ENCODE data around the gene NCOA5. TPM values are rescaled to one million over a fixed set of nuclear protein-coding genes. Genes with fewer than 3 reads are reported as not detected.

The NCOA5 gene
- total and polyA plus RNA-seq, 2 experiments from 2014 or later = 8.4 to 22.8 TPM

DNA sequence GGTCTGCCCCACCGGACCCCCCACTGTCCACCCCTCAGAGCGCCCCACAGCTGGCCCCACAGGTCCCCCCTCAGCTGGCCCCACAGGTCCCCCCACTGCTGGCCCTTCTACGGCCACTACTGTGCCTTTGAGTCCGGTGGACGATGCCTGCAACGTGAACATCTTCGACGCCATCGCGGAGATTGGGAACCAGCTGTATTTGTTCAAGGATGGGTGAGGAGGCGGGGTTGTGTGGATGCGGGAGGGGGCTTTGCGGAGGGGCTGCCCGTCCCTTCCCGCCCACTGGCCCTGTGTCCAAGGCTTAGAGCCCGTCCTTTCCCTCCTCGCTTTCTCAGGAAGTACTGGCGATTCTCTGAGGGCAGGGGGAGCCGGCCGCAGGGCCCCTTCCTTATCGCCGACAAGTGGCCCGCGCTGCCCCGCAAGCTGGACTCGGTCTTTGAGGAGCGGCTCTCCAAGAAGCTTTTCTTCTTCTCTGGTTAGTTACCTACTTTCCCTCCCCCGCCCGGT, 76.4 kb downstream of the NCOA5 start:
- H3K9me2 ChIP-seq (ENCODE audit: insufficient read depth) = no peaks in the 10 kb centered on the region
- peaks cover 16% of the 10 kb centered on the region for H3K9me3 Mint-ChIP-seq
- peaks cover 24% of the 10 kb centered on the region for H3K27me3 Mint-ChIP-seq (ENCODE audit: insufficient read depth, low read depth, poor library complexity)
- H3F3A ChIP-seq (replicated peaks; ENCODE audit: low read depth) = peaks cover 9% of the 10 kb centered on the region
- peak overlapping the region; percentile 85 for H3K4me2 ChIP-seq
- peaks cover 31% of the 10 kb centered on the region for H3K4me1 Mint-ChIP-seq
- H3K4me1 ChIP-seq (ENCODE audit: insufficient read depth) = peaks cover 14% of the 10 kb centered on the region
- H3K79me2 ChIP-seq (replicated peaks; ENCODE audit: insufficient read depth) = no peaks in the 10 kb centered on the region
- H3K4me3 Mint-ChIP-seq = peak overlapping the region; percentile 70
- H2AFZ ChIP-seq = peak overlapping the region; percentile 94
- H3K27ac Mint-ChIP-seq = no peak overlapping the region
- DNase-seq (ENCODE audit: low spot score) = no peak
- peaks cover 16% of the 10 kb centered on the region for H3K27me3 ChIP-seq (ENCODE audit: insufficient read depth)
- H3K36me3 Mint-ChIP-seq (ENCODE audit: low read depth) = peaks cover 7% of the 10 kb centered on the region; the same call in 1 of the 3 replicates
- H3K4me3 ChIP-seq = peak overlapping the region; percentile 70
- TF ChIP-seq, protein P1, sequence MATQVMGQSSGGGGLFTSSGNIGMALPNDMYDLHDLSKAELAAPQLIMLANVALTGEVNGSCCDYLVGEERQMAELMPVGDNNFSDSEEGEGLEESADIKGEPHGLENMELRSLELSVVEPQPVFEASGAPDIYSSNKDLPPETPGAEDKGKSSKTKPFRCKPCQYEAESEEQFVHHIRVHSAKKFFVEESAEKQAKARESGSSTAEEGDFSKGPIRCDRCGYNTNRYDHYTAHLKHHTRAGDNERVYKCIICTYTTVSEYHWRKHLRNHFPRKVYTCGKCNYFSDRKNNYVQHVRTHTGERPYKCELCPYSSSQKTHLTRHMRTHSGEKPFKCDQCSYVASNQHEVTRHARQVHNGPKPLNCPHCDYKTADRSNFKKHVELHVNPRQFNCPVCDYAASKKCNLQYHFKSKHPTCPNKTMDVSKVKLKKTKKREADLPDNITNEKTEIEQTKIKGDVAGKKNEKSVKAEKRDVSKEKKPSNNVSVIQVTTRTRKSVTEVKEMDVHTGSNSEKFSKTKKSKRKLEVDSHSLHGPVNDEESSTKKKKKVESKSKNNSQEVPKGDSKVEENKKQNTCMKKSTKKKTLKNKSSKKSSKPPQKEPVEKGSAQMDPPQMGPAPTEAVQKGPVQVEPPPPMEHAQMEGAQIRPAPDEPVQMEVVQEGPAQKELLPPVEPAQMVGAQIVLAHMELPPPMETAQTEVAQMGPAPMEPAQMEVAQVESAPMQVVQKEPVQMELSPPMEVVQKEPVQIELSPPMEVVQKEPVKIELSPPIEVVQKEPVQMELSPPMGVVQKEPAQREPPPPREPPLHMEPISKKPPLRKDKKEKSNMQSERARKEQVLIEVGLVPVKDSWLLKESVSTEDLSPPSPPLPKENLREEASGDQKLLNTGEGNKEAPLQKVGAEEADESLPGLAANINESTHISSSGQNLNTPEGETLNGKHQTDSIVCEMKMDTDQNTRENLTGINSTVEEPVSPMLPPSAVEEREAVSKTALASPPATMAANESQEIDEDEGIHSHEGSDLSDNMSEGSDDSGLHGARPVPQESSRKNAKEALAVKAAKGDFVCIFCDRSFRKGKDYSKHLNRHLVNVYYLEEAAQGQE (IDR thresholded peaks at IDR 0.05; ENCODE audit: unreplicated experiment) = no peak
- no peak for TF ChIP-seq ZNF331 (CRISPR knock-in tag; IDR thresholded peaks at IDR 0.05; ENCODE audit: low read depth)
- no peak for TF ChIP-seq CREB1 (CRISPR knock-in tag; IDR thresholded peaks at IDR 0.05; ENCODE audit: low read depth)
- TF ChIP-seq, protein P2, sequence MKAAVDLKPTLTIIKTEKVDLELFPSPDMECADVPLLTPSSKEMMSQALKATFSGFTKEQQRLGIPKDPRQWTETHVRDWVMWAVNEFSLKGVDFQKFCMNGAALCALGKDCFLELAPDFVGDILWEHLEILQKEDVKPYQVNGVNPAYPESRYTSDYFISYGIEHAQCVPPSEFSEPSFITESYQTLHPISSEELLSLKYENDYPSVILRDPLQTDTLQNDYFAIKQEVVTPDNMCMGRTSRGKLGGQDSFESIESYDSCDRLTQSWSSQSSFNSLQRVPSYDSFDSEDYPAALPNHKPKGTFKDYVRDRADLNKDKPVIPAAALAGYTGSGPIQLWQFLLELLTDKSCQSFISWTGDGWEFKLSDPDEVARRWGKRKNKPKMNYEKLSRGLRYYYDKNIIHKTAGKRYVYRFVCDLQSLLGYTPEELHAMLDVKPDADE (IDR thresholded peaks at IDR 0.05) = no peak
- TF ChIP-seq, protein P3, sequence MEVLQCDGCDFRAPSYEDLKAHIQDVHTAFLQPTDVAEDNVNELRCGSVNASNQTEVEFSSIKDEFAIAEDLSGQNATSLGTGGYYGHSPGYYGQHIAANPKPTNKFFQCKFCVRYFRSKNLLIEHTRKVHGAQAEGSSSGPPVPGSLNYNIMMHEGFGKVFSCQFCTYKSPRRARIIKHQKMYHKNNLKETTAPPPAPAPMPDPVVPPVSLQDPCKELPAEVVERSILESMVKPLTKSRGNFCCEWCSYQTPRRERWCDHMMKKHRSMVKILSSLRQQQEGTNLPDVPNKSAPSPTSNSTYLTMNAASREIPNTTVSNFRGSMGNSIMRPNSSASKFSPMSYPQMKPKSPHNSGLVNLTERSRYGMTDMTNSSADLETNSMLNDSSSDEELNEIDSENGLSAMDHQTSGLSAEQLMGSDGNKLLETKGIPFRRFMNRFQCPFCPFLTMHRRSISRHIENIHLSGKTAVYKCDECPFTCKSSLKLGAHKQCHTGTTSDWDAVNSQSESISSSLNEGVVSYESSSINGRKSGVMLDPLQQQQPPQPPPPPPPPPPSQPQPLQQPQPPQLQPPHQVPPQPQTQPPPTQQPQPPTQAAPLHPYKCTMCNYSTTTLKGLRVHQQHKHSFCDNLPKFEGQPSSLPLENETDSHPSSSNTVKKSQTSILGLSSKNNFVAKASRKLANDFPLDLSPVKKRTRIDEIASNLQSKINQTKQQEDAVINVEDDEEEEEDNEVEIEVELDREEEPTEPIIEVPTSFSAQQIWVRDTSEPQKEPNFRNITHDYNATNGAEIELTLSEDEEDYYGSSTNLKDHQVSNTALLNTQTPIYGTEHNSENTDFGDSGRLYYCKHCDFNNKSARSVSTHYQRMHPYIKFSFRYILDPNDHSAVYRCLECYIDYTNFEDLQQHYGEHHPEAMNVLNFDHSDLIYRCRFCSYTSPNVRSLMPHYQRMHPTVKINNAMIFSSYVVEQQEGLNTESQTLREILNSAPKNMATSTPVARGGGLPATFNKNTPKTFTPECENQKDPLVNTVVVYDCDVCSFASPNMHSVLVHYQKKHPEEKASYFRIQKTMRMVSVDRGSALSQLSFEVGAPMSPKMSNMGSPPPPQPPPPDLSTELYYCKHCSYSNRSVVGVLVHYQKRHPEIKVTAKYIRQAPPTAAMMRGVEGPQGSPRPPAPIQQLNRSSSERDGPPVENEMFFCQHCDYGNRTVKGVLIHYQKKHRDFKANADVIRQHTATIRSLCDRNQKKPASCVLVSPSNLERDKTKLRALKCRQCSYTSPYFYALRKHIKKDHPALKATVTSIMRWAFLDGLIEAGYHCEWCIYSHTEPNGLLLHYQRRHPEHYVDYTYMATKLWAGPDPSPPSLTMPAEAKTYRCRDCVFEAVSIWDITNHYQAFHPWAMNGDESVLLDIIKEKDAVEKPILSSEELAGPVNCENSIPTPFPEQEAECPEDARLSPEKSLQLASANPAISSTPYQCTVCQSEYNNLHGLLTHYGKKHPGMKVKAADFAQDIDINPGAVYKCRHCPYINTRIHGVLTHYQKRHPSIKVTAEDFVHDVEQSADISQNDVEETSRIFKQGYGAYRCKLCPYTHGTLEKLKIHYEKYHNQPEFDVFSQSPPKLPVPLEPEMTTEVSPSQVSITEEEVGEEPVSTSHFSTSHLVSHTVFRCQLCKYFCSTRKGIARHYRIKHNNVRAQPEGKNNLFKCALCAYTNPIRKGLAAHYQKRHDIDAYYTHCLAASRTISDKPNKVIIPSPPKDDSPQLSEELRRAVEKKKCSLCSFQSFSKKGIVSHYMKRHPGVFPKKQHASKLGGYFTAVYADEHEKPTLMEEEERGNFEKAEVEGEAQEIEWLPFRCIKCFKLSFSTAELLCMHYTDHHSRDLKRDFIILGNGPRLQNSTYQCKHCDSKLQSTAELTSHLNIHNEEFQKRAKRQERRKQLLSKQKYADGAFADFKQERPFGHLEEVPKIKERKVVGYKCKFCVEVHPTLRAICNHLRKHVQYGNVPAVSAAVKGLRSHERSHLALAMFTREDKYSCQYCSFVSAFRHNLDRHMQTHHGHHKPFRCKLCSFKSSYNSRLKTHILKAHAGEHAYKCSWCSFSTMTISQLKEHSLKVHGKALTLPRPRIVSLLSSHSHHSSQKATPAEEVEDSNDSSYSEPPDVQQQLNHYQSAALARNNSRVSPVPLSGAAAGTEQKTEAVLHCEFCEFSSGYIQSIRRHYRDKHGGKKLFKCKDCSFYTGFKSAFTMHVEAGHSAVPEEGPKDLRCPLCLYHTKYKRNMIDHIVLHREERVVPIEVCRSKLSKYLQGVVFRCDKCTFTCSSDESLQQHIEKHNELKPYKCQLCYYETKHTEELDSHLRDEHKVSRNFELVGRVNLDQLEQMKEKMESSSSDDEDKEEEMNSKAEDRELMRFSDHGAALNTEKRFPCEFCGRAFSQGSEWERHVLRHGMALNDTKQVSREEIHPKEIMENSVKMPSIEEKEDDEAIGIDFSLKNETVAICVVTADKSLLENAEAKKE (CRISPR knock-in tag; IDR thresholded peaks at IDR 0.05) = no peak
- TF ChIP-seq, protein P4, sequence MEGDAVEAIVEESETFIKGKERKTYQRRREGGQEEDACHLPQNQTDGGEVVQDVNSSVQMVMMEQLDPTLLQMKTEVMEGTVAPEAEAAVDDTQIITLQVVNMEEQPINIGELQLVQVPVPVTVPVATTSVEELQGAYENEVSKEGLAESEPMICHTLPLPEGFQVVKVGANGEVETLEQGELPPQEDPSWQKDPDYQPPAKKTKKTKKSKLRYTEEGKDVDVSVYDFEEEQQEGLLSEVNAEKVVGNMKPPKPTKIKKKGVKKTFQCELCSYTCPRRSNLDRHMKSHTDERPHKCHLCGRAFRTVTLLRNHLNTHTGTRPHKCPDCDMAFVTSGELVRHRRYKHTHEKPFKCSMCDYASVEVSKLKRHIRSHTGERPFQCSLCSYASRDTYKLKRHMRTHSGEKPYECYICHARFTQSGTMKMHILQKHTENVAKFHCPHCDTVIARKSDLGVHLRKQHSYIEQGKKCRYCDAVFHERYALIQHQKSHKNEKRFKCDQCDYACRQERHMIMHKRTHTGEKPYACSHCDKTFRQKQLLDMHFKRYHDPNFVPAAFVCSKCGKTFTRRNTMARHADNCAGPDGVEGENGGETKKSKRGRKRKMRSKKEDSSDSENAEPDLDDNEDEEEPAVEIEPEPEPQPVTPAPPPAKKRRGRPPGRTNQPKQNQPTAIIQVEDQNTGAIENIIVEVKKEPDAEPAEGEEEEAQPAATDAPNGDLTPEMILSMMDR (conservative IDR thresholded peaks at IDR 0.05; ENCODE audit: low read depth in 2 of 2) = no peak
- TF ChIP-seq ZNF114 (CRISPR knock-in tag; IDR thresholded peaks at IDR 0.05) = no peak
- TF ChIP-seq STAT1 (IDR thresholded peaks at IDR 0.05; ENCODE audit: unreplicated experiment) = no peak
- no peaks in the 10 kb centered on the region for H3K36me3 ChIP-seq (ENCODE audit: insufficient read depth)
- no peak overlapping the region for H3K27ac ChIP-seq (ENCODE audit: low read depth)
- H4K20me1 ChIP-seq (replicated peaks; ENCODE audit: insufficient read depth) = no peaks in the 10 kb centered on the region
- peak; percentile 1; the same call in 2 of the 3 replicates for ATAC-seq
